SK-N-SH (cell line): ENCODE results near the gene SLC38A8.

ENCODE experiments used
- CTCF ChIP-seq: fragments of 200-600 bp; sonication (generic); IDR thresholded peaks from 2 replicates; pipeline ENCODE4 v1.6.1; 2017; ENCODE audit warnings: antibody characterized with exemption, mild to moderate bottlenecking, moderate library complexity
- EZH2phosphoT487 ChIP-seq: fragments of 200-600 bp; sonication (generic); IDR thresholded peaks from 2 replicates; pipeline ENCODE4 v1.6.1; 2017; ENCODE audit warnings: low read depth, mixed run types, mild to moderate bottlenecking, antibody characterized with exemption, moderate library complexity, borderline replicate concordance
- RXRA ChIP-seq: IDR thresholded peaks from 2 replicates; pipeline ENCODE4 v1.4.0; 2012; ENCODE audit warnings: low read depth, mild to moderate bottlenecking, borderline replicate concordance
- TAF1 ChIP-seq: IDR thresholded peaks from 2 replicates; pipeline ENCODE4 v1.6.1; 2012; ENCODE audit warnings: low read depth, mild to moderate bottlenecking, low read length, moderate library complexity, borderline replicate concordance
- USF2 ChIP-seq: fragments of 150-350 bp; IDR thresholded peaks from 2 replicates; pipeline ENCODE4 v1.6.1; 2017; ENCODE audit warnings: antibody characterized with exemption, low read length, low read depth, borderline replicate concordance

- TF ChIP-seq RXRA (no peak), CTCF (no peak), TAF1 (no peak), EZH2phosphoT487 (no peak), USF2 (no peak)
These were observed 37.8 kb upstream of the SLC38A8 start for GRCh38 chr16:84080378-84080777.
